HCT116 (cell line): Measurements from ENCODE around the gene ADAMTS13. TPM values are rescaled to one million over a fixed set of nuclear protein-coding genes. Genes with fewer than 3 reads are reported as not detected.

Experiments used
- ATAC-seq: fragments of 200-7000 bp; cut with Tn5 transposase; 2 replicates; pipeline ENCODE4 v1.9.1; 2020; ENCODE audit warnings: mild to moderate bottlenecking, moderate library complexity
- Bru-seq: library from RNA; stranded (reverse); fragments of 400-500 nt; gene quantifications from one replicate; lab custom pipeline; 2021; lab: Mats Ljungman, UMichigan
- BruChase-seq, 2 experiments: library from RNA; stranded (reverse); fragments of 400-500 nt; gene quantifications; one replicate each; lab custom pipeline; 2021; lab: Mats Ljungman, UMichigan
- BruUV-seq: library from RNA; stranded (reverse); fragments of 400-500 nt; replicated peaks from 2 replicates; lab custom pipeline; 2021; lab: Mats Ljungman, UMichigan
- CTCF ChIA-PET: fragments of 300-600 bp; sonication (Branson Sonifier 250); formaldehyde crosslinking; loops from one replicate; lab custom pipeline; 2021; ENCODE audit warnings: antibody characterized with exemption; lab: Charles Lee
- POLR2A ChIA-PET: fragments of 300-600, 350-600 bp; sonication (Branson Sonifier 250); formaldehyde crosslinking; loops from one replicate; lab custom pipeline; 2021; ENCODE audit warnings: antibody characterized with exemption; lab: Charles Lee
- RAD21 ChIA-PET, 2 experiments: fragments of 300-600 bp; sonication (Branson Sonifier 250); formaldehyde crosslinking; loops; one replicate each; lab custom pipeline; 2023; ENCODE audit warnings: low total read pairs in 2 of 2; ENCODE audit not compliant: uncharacterized antibody in 2 of 2, unreplicated experiment in 2 of 2, low non-redundant PET in 1 of 2; lab: Charles Lee
- DNase-seq: peaks from one replicate; pipeline ENCODE4 v3.0.0-alpha.2; 2010; ENCODE audit warnings: low read depth, low spot score
- H2AFZ ChIP-seq: fragments of 200-600 bp; shearing (Covaris generic), sonication (generic); 2 replicates; pipeline ENCODE4 v1.6.1; 2017; ENCODE audit warnings: low read depth, mixed run types, mixed read lengths, antibody characterized with exemption, low read length; ENCODE audit not compliant: poor library complexity, severe bottlenecking
- H3K27ac ChIP-seq: 2 replicates; pipeline ENCODE4 v1.5.1; 2012; ENCODE audit warnings: low read depth, low read length
- H3K27me3 ChIP-seq: fragments of 200-600 bp; sonication (generic); 2 replicates; pipeline ENCODE4 v1.6.1; 2016; ENCODE audit warnings: mixed run types, low read length, mixed read lengths; ENCODE audit not compliant: insufficient read depth
- H3K36me3 ChIP-seq, 2 experiments: fragments of 200-500 bp in 1 of 2; fragments of 200-600 bp in 1 of 2; sonication (Bioruptor generic) in 1 of 2; sonication (generic) in 1 of 2; 2 replicates each; pipeline versions ENCODE4 v1.5.1 to v1.6.1; 2014 to 2016; ENCODE audit warnings: low read length in 2 of 2, inconsistent platforms in 1 of 2, mixed read lengths in 1 of 2, mixed run types in 1 of 2; ENCODE audit not compliant: insufficient read depth in 2 of 2, control insufficient read depth in 1 of 2
- H3K4me1 ChIP-seq, 2 experiments: fragments of 200-600 bp in 1 of 2; sonication (generic) in 1 of 2; 2 replicates each; pipeline versions ENCODE4 v1.5.1 to v1.6.1; 2012 to 2017; ENCODE audit warnings: low read length in 2 of 2, inconsistent platforms in 1 of 2, mild to moderate bottlenecking in 1 of 2, mixed read lengths in 1 of 2, mixed run types in 1 of 2, moderate library complexity in 1 of 2; ENCODE audit not compliant: insufficient read depth in 2 of 2, control insufficient read depth in 1 of 2
- H3K4me2 ChIP-seq: fragments of 200-600 bp; sonication (generic); 2 replicates; pipeline ENCODE4 v1.6.1; 2017; ENCODE audit warnings: mixed run types, low read length, mixed read lengths
- H3K4me3 ChIP-seq, 2 experiments: fragments of 200-600 bp in 1 of 2; sonication (generic) in 1 of 2; replicated peaks in 1 of 2; 2 replicates each; pipeline ENCODE4 v1.5.1; 2011 to 2016; ENCODE audit warnings: low read length in 2 of 2, control low read depth in 1 of 2, low read depth in 1 of 2, mild to moderate bottlenecking in 1 of 2, mixed read lengths in 1 of 2, mixed run types in 1 of 2
- H3K79me2 ChIP-seq: fragments of 200-600 bp; sonication (generic); 2 replicates; pipeline ENCODE4 v1.6.1; 2017; ENCODE audit warnings: mild to moderate bottlenecking, mixed run types, low read length, moderate library complexity, mixed read lengths; ENCODE audit not compliant: insufficient read depth
- H3K9ac ChIP-seq: fragments of 200-600 bp; sonication (generic); 2 replicates; pipeline ENCODE4 v1.6.1; 2016; ENCODE audit warnings: low read length, mixed read lengths
- H3K9me2 ChIP-seq: fragments of 200-600 bp; sonication (generic), shearing (Covaris generic); 2 replicates; pipeline ENCODE4 v1.6.1; 2017; ENCODE audit warnings: mixed run types, mild to moderate bottlenecking, moderate library complexity; ENCODE audit not compliant: insufficient read depth
- H3K9me3 ChIP-seq, 2 experiments: fragments of 200-500 bp in 1 of 2; fragments of 200-600 bp in 1 of 2; sonication (Bioruptor generic) in 1 of 2; sonication (generic) in 1 of 2; 2 replicates each; pipeline ENCODE4 v1.6.1; 2014 to 2017; ENCODE audit warnings: low read length in 2 of 2, mixed read lengths in 2 of 2, inconsistent platforms in 1 of 2, low read depth in 1 of 2, mild to moderate bottlenecking in 1 of 2, mixed run types in 1 of 2, moderate library complexity in 1 of 2; ENCODE audit not compliant: control insufficient read depth in 1 of 2, insufficient read depth in 1 of 2
- H4K20me1 ChIP-seq: fragments of 200-600 bp; sonication (generic), shearing (Covaris generic); 2 replicates; pipeline ENCODE4 v1.6.1; 2017; ENCODE audit warnings: mixed run types, mild to moderate bottlenecking, moderate library complexity; ENCODE audit not compliant: insufficient read depth
- EGR1 ChIP-seq: IDR thresholded peaks from 2 replicates; pipeline ENCODE4 v1.6.1; 2012; ENCODE audit warnings: low read depth
- FOSL1 ChIP-seq: IDR thresholded peaks from 2 replicates; pipeline ENCODE4 v1.6.1; 2012; ENCODE audit warnings: low read depth
- POLR2A ChIP-seq: IDR thresholded peaks from 2 replicates; pipeline ENCODE4 v1.7.0; 2011; ENCODE audit warnings: borderline replicate concordance; ENCODE audit not compliant: insufficient read depth, insufficient read length; ENCODE audit errors: extremely low read depth
- intact Hi-C: fragments of 100-400 bp; cut with micrococcal nuclease; formaldehyde crosslinking; loops from 2 replicates; pipeline ENCODE4 v1.10.0; 2022
- long read RNA-seq: library from polyadenylated mRNA; unstranded; transcript quantifications from one replicate; pipeline ENCODE4 v2.0.0, GENCODE V29; 2021; ENCODE audit not compliant: unreplicated experiment
- polyA plus RNA-seq: library from polyadenylated mRNA; unstranded; fragments of >200 nt; gene quantifications from 2 replicates; pipeline ENCODE4 v1.2.1, GENCODE V29; 2012; ENCODE audit warnings: missing spikeins
- total RNA-seq: library from RNA; stranded (reverse); gene quantifications from one replicate; pipeline ENCODE4 v1.2.1, GENCODE V29; 2021; ENCODE audit not compliant: unreplicated experiment
- TF ChIP-seq, protein P1 (sequence below): IDR thresholded peaks from 2 replicates; pipeline ENCODE4 v1.6.1; 2011; ENCODE audit warnings: mild to moderate bottlenecking, low read length, moderate library complexity; ENCODE audit not compliant: insufficient replicate concordance; ENCODE audit errors: extremely low read depth
- TF ChIP-seq, protein P2 (sequence below), 3 experiments: fragments of 200-600 bp in 1 of 3; sonication (generic) in 1 of 3; IDR thresholded peaks in 2 of 3; conservative IDR thresholded peaks in 1 of 3; 2 replicates each; pipeline ENCODE4 v1.5.1; 2012 to 2017; ENCODE audit warnings: low read depth in 2 of 3, low read length in 2 of 3, antibody characterized with exemption in 1 of 3, borderline replicate concordance in 1 of 3, control low read depth in 1 of 3, mild to moderate bottlenecking in 1 of 3, mixed read lengths in 1 of 3, mixed run types in 1 of 3, moderate library complexity in 1 of 3; ENCODE audit not compliant: insufficient read depth in 1 of 3

Gene ADAMTS13
- total RNA-seq, result 9.2 TPM
- polyA plus RNA-seq, result 9.7 and 11.4 TPM in 2 replicates
- Bru-seq, nascent RNA, result percentile 42 among the genes with signal in this experiment
- percentile 47 among the genes with signal in this experiment for BruChase-seq, experiment 1, labeled RNA remaining after a 6-hour chase
- BruChase-seq, experiment 2, labeled RNA remaining after a 2-hour chase, result percentile 47 among the genes with signal in this experiment
- long read RNA-seq, partial matches to known transcripts, result 9 of 20 reads
- long read RNA-seq, other reads (novel, unspliced or antisense), result 11 of 20 reads

DNA sequence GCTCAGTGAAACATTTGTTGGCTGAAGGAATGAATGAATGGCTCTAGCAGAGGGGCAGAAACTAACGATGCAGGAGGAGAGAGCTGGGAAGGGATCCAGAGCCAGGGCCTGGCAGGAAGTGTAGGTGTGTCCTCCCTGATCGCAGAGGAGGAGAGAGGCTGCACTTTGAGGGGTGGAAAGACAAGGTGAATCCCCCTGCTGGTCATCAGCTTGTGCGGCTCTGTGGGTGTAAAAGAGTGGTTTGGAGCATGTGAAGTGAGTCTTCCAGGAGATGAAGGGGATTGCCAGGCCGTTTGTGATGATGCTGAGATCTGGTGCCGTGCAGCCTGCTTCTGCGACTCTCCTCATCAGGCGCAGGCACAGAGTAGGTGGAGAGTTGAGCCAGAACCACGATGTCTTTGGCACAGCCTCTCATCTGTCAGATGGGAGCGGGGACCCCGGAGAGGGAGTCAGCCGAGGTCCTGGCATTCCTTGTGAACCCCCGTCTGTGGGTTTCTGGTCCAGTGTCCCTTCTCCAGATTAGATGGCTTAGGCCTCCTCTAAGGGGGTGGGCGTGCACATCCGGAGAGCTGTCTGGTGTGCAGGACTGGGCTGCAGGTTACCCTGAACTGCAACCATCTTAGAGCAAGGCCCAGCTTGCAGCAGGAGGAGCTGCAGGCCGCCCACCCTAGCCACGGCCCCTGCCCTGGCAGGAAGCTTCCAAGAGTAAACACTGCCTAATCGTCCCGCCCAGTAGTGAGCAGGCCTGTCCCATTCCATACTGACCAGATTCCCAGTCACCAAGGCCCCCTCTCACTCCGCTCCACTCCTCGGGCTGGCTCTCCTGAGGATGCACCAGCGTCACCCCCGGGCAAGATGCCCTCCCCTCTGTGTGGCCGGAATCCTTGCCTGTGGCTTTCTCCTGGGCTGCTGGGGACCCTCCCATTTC lies at the start of gene ADAMTS13:
Gene ADAMTS13 (plus strand): TSS at position 753 of the 928 bp plus-strand sequence. CDS start 77 bp downstream, at position 830.
- Histone ChIP-seq H3K4me3 (no peak within 1 kb of the TSS), H3K27ac (no peak within 1 kb of the TSS; the same call in 1 of the 2 replicates), H3K4me2 (peak within 1 kb of the TSS; percentile 40), H3K9me2 (no peaks in the 10 kb centered on the region), H4K20me1 (no peaks in the 10 kb centered on the region), H3K79me2 (peaks cover 10% of the 10 kb centered on the region), H3K9ac (no peak within 1 kb of the TSS), H3K9me3 (no peaks in the 10 kb centered on the region), H3K36me3 (0 out of 4 replicates have a peak, but pooled peaks cover 0 to 4% of the 10 kb centered on the region in 2 experiments), H3K27me3 (no peaks in the 10 kb centered on the region), H2AFZ (no peak within 1 kb of the TSS), H3K4me1 (peaks cover 4 to 18% of the 10 kb centered on the region in 2 experiments; a peak in 3 of 4 replicates)
- RAD21 ChIA-PET, result no interaction called here
- no peak for DNase-seq
- ATAC-seq, result peak; percentile 33
- POLR2A ChIA-PET, result interaction anchor here (1.8 kb wide), 1 partner anchor 38 kb away, joined by 4 read pairs; the partner anchor contains the start of gene CACFD1
- intact Hi-C loops, result no loop called here
- no TSS peak for BruUV-seq
- TF ChIP-seq POLR2A (no peak), FOSL1 (no peak), EGR1 (no peak)
- TF ChIP-seq, protein P1, sequence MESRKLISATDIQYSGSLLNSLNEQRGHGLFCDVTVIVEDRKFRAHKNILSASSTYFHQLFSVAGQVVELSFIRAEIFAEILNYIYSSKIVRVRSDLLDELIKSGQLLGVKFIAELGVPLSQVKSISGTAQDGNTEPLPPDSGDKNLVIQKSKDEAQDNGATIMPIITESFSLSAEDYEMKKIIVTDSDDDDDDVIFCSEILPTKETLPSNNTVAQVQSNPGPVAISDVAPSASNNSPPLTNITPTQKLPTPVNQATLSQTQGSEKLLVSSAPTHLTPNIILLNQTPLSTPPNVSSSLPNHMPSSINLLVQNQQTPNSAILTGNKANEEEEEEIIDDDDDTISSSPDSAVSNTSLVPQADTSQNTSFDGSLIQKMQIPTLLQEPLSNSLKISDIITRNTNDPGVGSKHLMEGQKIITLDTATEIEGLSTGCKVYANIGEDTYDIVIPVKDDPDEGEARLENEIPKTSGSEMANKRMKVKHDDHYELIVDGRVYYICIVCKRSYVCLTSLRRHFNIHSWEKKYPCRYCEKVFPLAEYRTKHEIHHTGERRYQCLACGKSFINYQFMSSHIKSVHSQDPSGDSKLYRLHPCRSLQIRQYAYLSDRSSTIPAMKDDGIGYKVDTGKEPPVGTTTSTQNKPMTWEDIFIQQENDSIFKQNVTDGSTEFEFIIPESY, result no peak
- TF ChIP-seq, protein P2, sequence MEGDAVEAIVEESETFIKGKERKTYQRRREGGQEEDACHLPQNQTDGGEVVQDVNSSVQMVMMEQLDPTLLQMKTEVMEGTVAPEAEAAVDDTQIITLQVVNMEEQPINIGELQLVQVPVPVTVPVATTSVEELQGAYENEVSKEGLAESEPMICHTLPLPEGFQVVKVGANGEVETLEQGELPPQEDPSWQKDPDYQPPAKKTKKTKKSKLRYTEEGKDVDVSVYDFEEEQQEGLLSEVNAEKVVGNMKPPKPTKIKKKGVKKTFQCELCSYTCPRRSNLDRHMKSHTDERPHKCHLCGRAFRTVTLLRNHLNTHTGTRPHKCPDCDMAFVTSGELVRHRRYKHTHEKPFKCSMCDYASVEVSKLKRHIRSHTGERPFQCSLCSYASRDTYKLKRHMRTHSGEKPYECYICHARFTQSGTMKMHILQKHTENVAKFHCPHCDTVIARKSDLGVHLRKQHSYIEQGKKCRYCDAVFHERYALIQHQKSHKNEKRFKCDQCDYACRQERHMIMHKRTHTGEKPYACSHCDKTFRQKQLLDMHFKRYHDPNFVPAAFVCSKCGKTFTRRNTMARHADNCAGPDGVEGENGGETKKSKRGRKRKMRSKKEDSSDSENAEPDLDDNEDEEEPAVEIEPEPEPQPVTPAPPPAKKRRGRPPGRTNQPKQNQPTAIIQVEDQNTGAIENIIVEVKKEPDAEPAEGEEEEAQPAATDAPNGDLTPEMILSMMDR (IDR thresholded peaks at IDR 0.05 in 2 of 3, conservative IDR thresholded peaks at IDR 0.05 in 1 of 3; ENCODE audit: borderline replicate concordance in 1 of 3, insufficient read depth in 1 of 3, low read depth in 2 of 3, low read length in 2 of 3), result peak in 2 of 3 experiments; percentile 29 to 42; a peak in 3 of 6 replicates
- CTCF ChIA-PET, result no interaction called here
